ENCODE data around the gene CAMSAP1. TPM values are rescaled to one million over a fixed set of nuclear protein-coding genes. Genes with fewer than 3 reads are reported as not detected.

CAMSAP1 gene
- total and polyA plus RNA-seq, 9 of the 15 experiments (the other 6 are each of a cell fraction or from before 2014, with no cell fraction given), result 1.5 to 28.8 (median 14.3) TPM

- TF ChIP-seq PRDM10 (IDR thresholded peaks at IDR 0.05; ENCODE audit: partially characterized antibody) (no peak), THRA (IDR thresholded peaks at IDR 0.05) (no peak), ZNF79 (CRISPR knock-in tag; IDR thresholded peaks at IDR 0.05; ENCODE audit: low read depth) (peak; percentile 70; the same call in 1 of the 2 replicates), FOXJ3 (CRISPR knock-in tag; IDR thresholded peaks at IDR 0.05) (peak; percentile 67; the same call in 1 of the 2 replicates), ATF6 (CRISPR knock-in tag; IDR thresholded peaks at IDR 0.05) (peak; percentile 60; the same call in 1 of the 2 replicates), CTCF (IDR thresholded peaks at IDR 0.05 in 2 of 3, conservative IDR thresholded peaks at IDR 0.05 in 1 of 3; ENCODE audit: insufficient read depth in 2 of 3, low read depth in 1 of 3, low read length in 3 of 3) (no peak), THAP7 (CRISPR knock-in tag; IDR thresholded peaks at IDR 0.05) (no peak), POU5F1 (IDR thresholded peaks at IDR 0.05; ENCODE audit: borderline replicate concordance, low read depth, low read length, partially characterized antibody) (no peak), NFE2 (IDR thresholded peaks at IDR 0.05; ENCODE audit: low read depth) (peak; percentile 76; the same call in 1 of the 2 replicates), HMGN3 (IDR thresholded peaks at IDR 0.05; ENCODE audit: borderline replicate concordance, extremely low read depth, insufficient read length, low read depth, low read length) (peak; percentile 100), SMARCB1 (IDR thresholded peaks at IDR 0.05; ENCODE audit: insufficient read length, low read depth) (peak; percentile 17), DMBX1 (CRISPR knock-in tag; IDR thresholded peaks at IDR 0.05; ENCODE audit: borderline replicate concordance) (peak; percentile 95), NBN (IDR thresholded peaks at IDR 0.05; ENCODE audit: low read depth) (peak; percentile 84), MAX (CRISPR knock-in tag; IDR thresholded peaks at IDR 0.05) (peak; percentile 88)
Measured at GRCh38 chr9:135951889-135952663, 44.7 kb upstream of the CAMSAP1 start (continued).
